Measurements from ENCODE around the gene PCLAF.
"Not testable (repeated sequence)": the region's sequence is repeated elsewhere in the genome, so short reads cannot be mapped to it uniquely, and the experiment has no call there.

Gene PCLAF

GRCh38 chr15:64381000-64381751 lies at the start of gene PCLAF:
Gene PCLAF (minus strand): TSS chr15:64381441. CDS start chr15:64381371, 70 bp downstream.
- DNase-seq (ENCODE audit: low read depth, low spot score) = peak; percentile 86

DNA sequence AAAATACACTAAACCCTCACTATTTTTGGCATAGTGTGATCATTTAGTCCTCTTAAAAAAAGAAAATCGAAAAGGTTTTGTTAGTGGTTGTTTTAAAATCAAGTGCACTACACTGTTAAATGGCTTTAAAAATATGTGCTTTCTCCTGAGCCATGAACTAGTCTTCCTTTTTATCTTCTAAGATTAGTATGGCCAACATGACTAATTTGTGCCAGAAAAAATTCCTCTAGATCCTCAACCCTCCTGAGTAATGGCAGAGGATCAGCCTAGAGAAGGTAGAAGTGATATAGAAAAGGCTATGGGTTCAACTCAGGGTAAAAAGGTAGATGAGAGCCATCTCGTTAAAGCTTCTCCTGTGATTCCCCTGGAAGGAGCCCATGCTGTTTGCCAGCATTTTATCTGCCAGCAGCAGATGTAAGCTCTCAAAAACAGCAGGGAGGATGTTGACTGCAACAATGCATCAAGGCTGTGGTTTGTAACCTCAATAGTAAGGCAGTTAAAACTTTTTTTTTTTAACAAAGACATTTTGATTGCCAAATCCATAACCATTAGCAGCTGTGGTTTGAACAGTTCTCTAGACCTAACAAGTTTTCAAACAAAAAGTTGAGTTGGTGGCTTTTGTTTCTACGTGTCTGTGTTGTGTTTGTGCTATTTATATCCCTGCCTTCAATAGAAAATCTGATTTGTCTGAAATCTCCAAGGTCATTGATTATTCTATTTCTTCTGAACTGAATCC lies 48.9 kb upstream of the PCLAF start:
- peak; percentile 75 for DNase-seq (ENCODE audit: low read depth, low spot score)

GRCh38 chr15:64429448-64429847 lies 48.2 kb upstream of the PCLAF start:
- DNase-seq (ENCODE audit: low read depth, low spot score) = no peak

DNA sequence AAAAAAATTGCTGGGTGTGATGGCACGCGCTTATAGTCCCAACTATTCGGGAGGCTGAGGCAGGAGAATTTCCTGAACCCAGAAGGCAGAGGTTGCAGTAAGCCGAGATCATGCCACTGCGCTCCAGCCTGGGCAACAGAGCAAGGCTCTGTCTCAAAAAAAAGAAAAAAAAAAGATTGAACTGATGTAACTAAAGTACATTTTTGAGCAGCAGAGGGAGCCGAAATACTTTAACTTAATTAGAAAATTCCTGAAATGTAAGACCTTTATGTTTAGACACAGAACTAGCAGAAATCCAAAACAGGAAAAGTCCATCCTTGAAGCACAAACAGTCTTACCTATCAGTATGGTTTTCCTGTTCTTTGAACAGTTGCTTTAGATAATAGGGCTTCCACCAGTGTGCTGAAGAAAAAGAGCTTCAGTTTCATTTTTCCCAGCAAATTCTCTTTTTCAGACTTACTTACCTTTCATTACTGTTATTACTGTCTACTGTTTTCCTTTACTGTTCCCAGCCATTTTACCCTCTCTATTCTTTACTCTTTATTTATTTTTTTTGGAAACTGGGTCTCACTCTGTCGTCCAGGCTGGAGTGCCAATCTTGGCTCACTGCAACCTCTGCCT lies 45.7 kb upstream of the PCLAF start:
- no peak for DNase-seq (ENCODE audit: low read depth, low spot score)

DNA sequence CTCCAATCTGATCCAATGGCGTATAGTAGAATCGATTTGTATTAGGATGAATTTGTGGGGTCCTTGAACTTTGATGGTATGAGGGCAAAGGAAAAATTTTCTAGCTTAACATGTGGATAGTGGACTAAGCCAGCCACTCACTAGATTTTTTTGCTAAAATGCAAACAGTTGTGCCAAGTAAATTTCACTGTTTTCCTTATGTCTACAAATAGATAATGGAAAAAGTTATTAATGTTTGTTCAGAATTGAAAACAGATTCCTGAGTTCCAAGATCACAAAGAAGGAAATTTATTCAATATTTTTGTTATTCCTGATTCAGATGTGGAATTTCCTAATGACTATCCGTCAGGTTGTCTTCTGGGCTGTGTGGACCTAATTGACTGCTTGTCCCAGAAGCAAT lies 44.0 kb upstream of the PCLAF start:
- DNase-seq (ENCODE audit: low read depth, low spot score) = no peak

DNA sequence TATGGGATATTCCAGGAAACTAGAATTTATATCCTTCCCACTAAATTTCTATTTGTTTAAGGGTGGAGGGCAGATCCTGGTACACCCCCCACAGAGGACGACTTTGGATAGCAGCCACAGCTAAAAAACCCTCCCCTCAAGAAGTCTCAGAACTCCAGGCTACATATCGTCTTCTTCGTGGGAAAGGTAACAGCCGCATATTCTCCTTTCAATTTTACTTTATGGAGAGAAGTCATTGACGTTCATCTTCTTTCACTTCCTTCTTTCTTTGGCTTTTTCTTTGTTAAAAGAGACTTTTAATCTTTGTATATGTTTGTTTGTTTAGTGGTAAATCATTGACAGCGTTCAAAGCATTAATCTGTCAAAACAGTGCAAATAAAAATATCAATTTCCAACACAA lies 42.7 kb upstream of the PCLAF start:
- no peak for DNase-seq (ENCODE audit: low read depth, low spot score)

GRCh38 chr15:64422697-64423096 lies 41.5 kb upstream of the PCLAF start:
- DNase-seq (ENCODE audit: low read depth, low spot score) = no peak

- no peak for DNase-seq (ENCODE audit: low read depth, low spot score)
Measured at GRCh38 chr15:64412216-64412615, 31.0 kb upstream of the PCLAF start.

DNA sequence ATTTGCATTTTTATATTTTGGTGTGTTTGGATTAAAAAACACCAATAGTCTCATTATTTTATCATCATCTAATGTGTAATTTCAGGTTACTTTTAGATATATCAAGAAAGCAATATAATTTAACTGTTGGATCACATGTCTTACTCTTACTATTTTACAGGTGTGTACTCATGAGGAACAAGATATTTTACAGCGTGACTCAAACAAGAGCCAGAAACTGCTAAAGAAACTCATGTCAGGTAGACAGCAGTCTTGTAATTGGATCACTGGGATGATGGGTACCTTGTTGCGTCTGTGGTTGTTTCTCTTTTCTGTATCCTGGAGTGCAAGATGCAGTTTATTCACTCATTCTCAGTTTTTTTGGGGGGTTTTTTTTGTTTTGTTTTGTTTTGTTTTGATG lies 19.3 kb upstream of the PCLAF start:
- DNase-seq (ENCODE audit: low read depth, low spot score) = no peak

DNA sequence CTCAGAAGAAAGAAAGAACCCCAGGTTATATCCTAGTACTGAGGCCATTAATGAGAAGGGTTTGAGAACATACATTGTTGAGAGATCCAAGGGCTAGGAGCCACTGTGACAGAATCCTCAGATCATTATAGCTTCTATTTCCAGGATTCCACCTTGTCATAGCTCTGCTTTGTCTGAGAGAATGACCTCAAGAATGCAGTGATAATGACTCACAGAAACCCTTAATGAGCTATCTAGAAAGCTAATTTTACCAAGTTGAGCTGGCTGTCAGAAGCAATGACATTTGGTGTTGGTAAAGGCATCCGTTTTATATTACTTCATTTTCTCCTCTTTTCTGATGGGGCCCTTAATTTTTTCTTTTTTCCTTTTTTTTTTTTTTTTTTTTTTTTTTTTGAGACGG lies 17.3 kb upstream of the PCLAF start:
- no peak for DNase-seq (ENCODE audit: low read depth, low spot score)

DNA sequence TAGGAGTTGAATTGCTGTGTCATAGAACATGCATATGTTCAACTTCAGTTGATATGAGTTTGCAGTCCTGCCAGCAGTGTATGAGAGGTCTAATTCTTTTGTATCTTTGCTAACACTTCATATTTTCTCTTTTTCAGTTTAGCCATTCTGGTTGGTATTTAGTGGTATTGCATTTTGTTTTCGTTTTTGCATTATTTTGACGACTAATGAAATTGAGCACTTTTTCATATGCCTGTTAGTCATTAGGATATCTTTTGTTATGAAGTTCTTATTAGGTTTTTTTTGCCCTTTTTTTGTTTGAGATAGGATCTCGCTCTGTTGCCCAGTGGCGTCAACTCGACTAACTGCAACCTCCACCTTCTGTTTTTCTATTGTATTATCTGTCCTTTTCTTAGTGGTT lies 15.5 kb upstream of the PCLAF start:
- DNase-seq (ENCODE audit: low read depth, low spot score) = no peak

DNA sequence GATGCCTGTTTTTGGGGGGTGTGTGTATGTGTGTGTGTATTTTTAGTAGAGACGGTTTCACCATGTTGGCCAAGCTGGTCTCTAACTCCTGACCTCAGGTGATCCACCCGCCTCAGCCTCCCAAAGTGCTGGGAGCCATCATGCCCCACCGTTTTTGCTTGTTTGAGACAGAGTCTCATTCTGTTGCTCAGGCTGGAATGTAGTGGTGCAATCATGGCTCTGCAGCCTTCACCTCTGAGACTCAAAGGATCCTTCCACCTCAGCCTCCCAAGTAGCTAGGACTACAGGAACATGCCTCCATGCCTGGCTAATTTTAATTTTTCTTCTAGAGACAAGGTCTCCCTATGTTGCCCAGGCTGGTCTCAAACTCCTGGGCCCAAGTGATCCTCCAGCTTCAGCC lies 11.2 kb upstream of the PCLAF start:
- not testable (repeated sequence) for DNase-seq (ENCODE audit: low read depth, low spot score)

GRCh38 chr15:64389036-64389435 lies 7.8 kb upstream of the PCLAF start:
- DNase-seq (ENCODE audit: low read depth, low spot score) = no peak

DNA sequence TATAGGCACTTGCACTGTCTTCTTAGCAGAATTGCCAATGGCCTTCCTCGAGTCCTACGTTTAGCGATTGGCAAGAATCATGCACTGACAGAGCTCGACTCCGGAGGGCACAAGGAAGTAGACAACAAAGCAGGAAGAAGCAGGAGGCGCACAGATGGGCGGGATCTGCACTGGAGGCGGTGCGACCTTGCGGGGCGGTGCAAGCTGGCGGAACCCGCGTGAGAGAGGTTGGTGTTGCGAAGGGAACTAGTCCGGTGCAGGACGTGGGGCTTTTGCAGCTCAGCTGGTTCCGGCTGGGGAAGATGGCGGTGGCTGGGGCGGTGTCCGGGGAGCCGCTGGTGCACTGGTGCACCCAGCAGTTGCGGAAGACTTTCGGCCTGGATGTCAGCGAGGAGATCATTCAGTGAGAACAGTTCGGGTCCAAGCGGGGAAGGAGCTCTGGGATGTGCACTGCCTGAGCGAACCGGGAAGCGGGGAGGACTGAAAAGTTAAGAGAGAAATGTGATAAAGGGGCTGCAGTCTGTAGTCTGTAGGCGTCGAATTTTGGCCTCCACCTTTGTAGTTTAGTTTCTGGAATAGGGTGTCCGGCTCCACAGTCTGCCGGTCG lies 6.4 kb upstream of the PCLAF start, which contains the start of gene TRIP4:
Gene TRIP4, plus strand, starts transcription at position 275 of the 607 bp plus-strand sequence. Its CDS starts 28 bp downstream, at position 303.
- peak; percentile 89 for DNase-seq (ENCODE audit: low read depth, low spot score)

DNA sequence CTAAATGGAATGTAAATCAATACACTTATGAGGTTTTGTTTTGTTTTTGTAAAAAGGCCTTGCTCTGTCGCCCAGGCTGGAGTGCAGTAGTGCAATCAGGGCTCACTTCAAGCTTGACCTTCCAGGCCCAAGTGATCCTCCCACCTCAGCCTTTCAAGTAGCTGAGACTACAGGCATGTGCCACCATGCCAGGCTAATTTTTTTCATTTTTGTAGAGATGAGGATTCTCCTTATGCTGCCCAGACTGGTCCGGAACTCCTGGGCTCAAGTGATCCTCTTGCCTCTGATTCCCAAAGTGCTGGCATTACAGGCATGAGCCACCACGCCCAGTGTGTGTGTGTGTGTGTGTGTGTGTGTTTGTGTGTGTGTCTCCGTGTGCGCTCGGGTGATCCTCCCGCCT lies 5.0 kb upstream of the PCLAF start:
- no peak for DNase-seq (ENCODE audit: low read depth, low spot score)

DNA sequence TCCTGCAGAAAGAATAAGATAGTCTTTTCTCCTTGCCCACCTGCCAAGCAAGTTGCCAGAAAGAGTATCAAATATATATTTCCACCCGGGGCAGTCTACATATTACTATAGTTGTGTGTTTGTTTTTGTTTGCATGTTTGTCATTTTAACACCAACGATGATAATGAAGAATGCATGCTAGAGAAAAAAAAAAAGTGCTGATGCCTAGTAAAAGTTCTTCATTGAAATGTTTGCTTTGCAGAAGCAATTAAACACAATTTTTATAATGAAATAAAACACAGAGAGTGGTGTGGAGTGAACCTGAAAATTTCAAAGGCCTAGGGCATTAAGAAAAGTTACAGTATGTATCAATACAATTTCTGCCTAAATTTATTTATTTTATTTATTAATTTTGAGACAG lies 2.5 kb upstream of the PCLAF start:
- DNase-seq (ENCODE audit: low read depth, low spot score) = no peak

DNA sequence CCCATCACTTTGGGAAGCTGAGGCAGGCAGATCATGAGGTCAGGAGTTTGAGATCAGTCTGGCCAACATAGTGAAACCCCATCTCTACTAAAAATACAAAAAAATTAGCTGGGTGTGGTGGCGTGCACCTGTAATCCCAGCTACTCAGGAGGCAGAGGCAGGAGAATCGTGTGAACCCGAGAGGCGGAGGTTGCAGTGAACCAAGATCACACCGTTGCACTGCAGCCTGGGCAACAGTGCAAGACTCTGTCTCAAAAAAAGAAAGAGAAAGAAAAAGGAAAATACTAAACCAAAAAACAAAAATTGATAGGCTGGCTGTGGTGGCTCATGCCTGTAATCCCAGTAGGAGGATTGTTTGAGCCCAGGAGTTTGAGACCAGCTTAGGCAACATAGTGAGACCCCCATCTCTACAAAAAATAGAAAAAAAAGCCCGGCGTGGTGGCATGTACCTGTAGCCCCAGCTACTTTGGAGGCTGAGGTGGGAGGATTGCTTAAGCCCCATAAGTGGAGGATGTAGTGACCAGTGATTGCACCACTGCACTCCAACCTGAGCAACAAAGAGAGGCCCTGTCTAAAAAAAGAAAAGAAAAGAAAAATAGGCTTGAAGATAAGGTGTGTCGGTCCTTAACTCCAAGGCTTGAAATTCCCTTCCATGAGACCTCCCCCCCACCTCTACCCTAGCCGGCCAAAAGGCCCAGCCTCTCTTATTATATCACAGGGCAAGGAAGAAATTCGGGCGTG lies 941 bp downstream of the PCLAF start:
- DNase-seq (ENCODE audit: low read depth, low spot score) = not testable (repeated sequence)

GRCh38 chr15:64379216-64379960 lies 1.9 kb downstream of the PCLAF start:
- no peak for DNase-seq (ENCODE audit: low read depth, low spot score)

DNA sequence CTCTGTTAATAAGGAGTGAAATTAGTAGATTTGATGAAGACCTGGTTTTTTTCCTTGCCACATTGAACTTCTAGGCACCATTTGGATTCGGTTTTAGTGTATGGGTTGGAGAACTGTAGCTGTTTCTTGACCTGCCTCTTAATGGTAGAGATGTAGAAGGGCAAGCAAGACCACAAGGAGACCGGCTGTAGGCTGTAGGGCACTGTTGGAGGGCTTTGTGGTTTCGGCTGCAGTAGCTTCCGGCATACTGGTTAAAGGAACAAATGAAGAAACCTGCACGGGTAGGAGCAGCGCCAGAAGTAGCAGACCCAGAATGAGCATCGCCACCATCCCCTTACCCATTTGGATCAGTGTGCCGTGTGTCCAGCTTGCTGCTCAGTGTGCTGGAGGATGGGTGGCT lies 7.9 kb downstream of the PCLAF start:
- no peak for DNase-seq (ENCODE audit: low read depth, low spot score)

GRCh38 chr15:64371383-64371782 lies 9.9 kb downstream of the PCLAF start:
- DNase-seq (ENCODE audit: low read depth, low spot score) = not testable (repeated sequence)
